PC-3 (cell line): ENCODE measurements around the gene IL18R1.

Experiments used
- CTCF ChIP-seq: fragments of 300-600 bp; sonication (generic); conservative IDR thresholded peaks from 2 replicates; pipeline ENCODE4 v1.5.1; 2017; ENCODE audit warnings: antibody characterized with exemption, low read depth, mild to moderate bottlenecking, low read length
- EZH2phosphoT487 ChIP-seq: fragments of 300-600 bp; sonication (generic); IDR thresholded peaks from 2 replicates; pipeline ENCODE4 v1.6.1; 2018; ENCODE audit warnings: mild to moderate bottlenecking, antibody characterized with exemption, low read length, borderline replicate concordance

GRCh38 chr2:102317715-102318114 lies 37.9 kb upstream of the IL18R1 start:
- no peak for TF ChIP-seq CTCF
- TF ChIP-seq EZH2phosphoT487: no peak
